K562 (cell line): Measurements from ENCODE around the gene ATP8B4. TPM values are rescaled to one million over a fixed set of nuclear protein-coding genes. Genes with fewer than 3 reads are reported as not detected.

Experiments
- ATAC-seq: fragments of 200-7000 bp; cut with Tn5 transposase; 3 replicates; pipeline ENCODE4 v1.9.1; 2020; ENCODE audit warnings: moderate library complexity
- BruUV-seq: library from RNA; stranded (reverse); fragments of 400-500 nt; replicated peaks from 2 replicates; lab custom pipeline; 2021; lab: Mats Ljungman, UMichigan
- CTCF ChIA-PET: fragments of 300-600 bp; formaldehyde crosslinking; extraction: SDS; loops from one replicate; lab custom pipeline; 2021; ENCODE audit warnings: low intra/inter-chr PET ratio; lab: Yijun Ruan, JAX
- POLR2A ChIA-PET: fragments of 300-600, 350-650 bp; sonication (Branson Sonifier 250); formaldehyde crosslinking; extraction: SDS; loops from one replicate; lab custom pipeline; 2021; ENCODE audit warnings: antibody characterized with exemption, inconsistent platforms; lab: Yijun Ruan, JAX
- DNase-seq, 4 experiments: peaks; one replicate each; pipeline versions ENCODE4 v3.0.0 to v3.0.0-alpha.2; 2011 to 2018; ENCODE audit warnings: low spot score in 3 of 4, mixed read lengths in 3 of 4; ENCODE audit errors: extremely low read depth in 1 of 4
- FAIRE-seq: peaks from 2 replicates; lab custom pipeline; 2011; peaks lifted over from hg19 to GRCh38; lab: Jason Lieb, UNC
- H2AFZ ChIP-seq: 2 replicates; pipeline ENCODE4 v1.6.0; 2011; ENCODE audit warnings: low read depth, low read length, control low read depth, inconsistent platforms
- H3K27ac ChIP-seq: fragments of 200-600 bp; 3 replicates; pipeline ENCODE4 v1.8.0; 2011; ENCODE audit warnings: low read depth, mild to moderate bottlenecking, control low read depth, inconsistent platforms, low read length, moderate library complexity, mixed read lengths; ENCODE audit errors: extremely low read depth
- H3K27me3 ChIP-seq, 2 experiments: fragments of 300-600 bp in 1 of 2; 2 replicates in 1 of 2; 3 replicates in 1 of 2; pipeline versions ENCODE4 v1.6.0 to v1.8.0; 2011; ENCODE audit warnings: inconsistent platforms in 2 of 2, low read length in 2 of 2, mild to moderate bottlenecking in 1 of 2, mixed read lengths in 1 of 2, moderate library complexity in 1 of 2; ENCODE audit not compliant: control insufficient read depth in 2 of 2, insufficient read depth in 2 of 2
- H3K36me3 ChIP-seq: fragments of 300-600 bp; 3 replicates; pipeline ENCODE4 v1.8.0; 2011; ENCODE audit warnings: mild to moderate bottlenecking, low read length, inconsistent platforms; ENCODE audit not compliant: control insufficient read depth, insufficient read depth
- H3K4me1 ChIP-seq, 2 experiments: fragments of 200-600 bp in 1 of 2; replicated peaks in 1 of 2; 2 replicates in 1 of 2; 3 replicates in 1 of 2; pipeline versions ENCODE4 v1.5.1 to v1.8.0; 2011; ENCODE audit warnings: inconsistent platforms in 2 of 2, low read length in 2 of 2, mild to moderate bottlenecking in 1 of 2, mixed read lengths in 1 of 2, moderate library complexity in 1 of 2; ENCODE audit not compliant: control insufficient read depth in 2 of 2, insufficient read depth in 2 of 2
- H3K4me2 ChIP-seq: 2 replicates; pipeline ENCODE4 v1.6.1; 2011; ENCODE audit warnings: low read length, control low read depth, inconsistent platforms, mixed read lengths; ENCODE audit not compliant: insufficient read depth
- H3K4me3 ChIP-seq: fragments of 200-600 bp; sonication (generic), shearing (Covaris generic); 2 replicates; pipeline ENCODE4 v1.5.1; 2016; ENCODE audit warnings: control low read depth, inconsistent platforms
- H3K79me2 ChIP-seq: fragments of 200-600 bp; 3 replicates; pipeline ENCODE4 v1.8.0; 2011; ENCODE audit warnings: low read length, inconsistent platforms; ENCODE audit not compliant: control insufficient read depth, insufficient read depth
- H3K9ac ChIP-seq, 2 experiments: 2 replicates each; pipeline versions ENCODE4 v1.6.0 to v1.6.1; 2011; ENCODE audit warnings: low read depth in 2 of 2, low read length in 2 of 2, control low read depth in 1 of 2, inconsistent platforms in 1 of 2, mild to moderate bottlenecking in 1 of 2, mixed read lengths in 1 of 2; ENCODE audit not compliant: insufficient read depth in 1 of 2
- H3K9me1 ChIP-seq: one replicate; pipeline ENCODE4 v1.6.0; 2011; ENCODE audit warnings: inconsistent platforms, mild to moderate bottlenecking, low read length, moderate library complexity; ENCODE audit not compliant: control insufficient read depth, insufficient read depth
- H3K9me3 ChIP-seq: replicated peaks from 2 replicates; pipeline ENCODE4 v1.5.1; 2011; ENCODE audit warnings: low read depth, low read length, inconsistent platforms; ENCODE audit not compliant: control insufficient read depth, insufficient read depth
- H4K20me1 ChIP-seq: replicated peaks from 2 replicates; pipeline ENCODE4 v1.6.1; 2011; ENCODE audit warnings: low read length, inconsistent platforms, mixed read lengths; ENCODE audit not compliant: control insufficient read depth, insufficient read depth
- ATF2 ChIP-seq: sonication (generic); formaldehyde crosslinking; IDR thresholded peaks from 2 replicates; pipeline ENCODE4 v1.8.1; 2022; ENCODE audit warnings: missing genetic modification reagents
- ELF2 ChIP-seq: fragments of 250-450 bp; sonication (Bioruptor Pico); IDR thresholded peaks from 2 replicates; pipeline ENCODE4 v1.5.0; 2021; ENCODE audit warnings: mild to moderate bottlenecking
- ETS1 ChIP-seq: conservative IDR thresholded peaks from 2 replicates; pipeline ENCODE4 v1.6.1; 2011; ENCODE audit warnings: low read depth, mild to moderate bottlenecking, low read length; ENCODE audit not compliant: control insufficient read depth
- HSF4 ChIP-seq: fragments of 250-450 bp; sonication (Bioruptor Pico); IDR thresholded peaks from 2 replicates; pipeline ENCODE4 v2.1.2; 2022; ENCODE audit warnings: mild to moderate bottlenecking, moderate library complexity, borderline replicate concordance
- ZNF592 ChIP-seq: fragments of 450-650 bp; IDR thresholded peaks from 2 replicates; pipeline ENCODE4 v1.6.1; 2017; ENCODE audit warnings: antibody characterized with exemption, mild to moderate bottlenecking
- WGBS: fragments of 100-300 bp; shearing (Covaris generic); methylation state at CpG from one replicate; pipeline ENCODE4 v1.1.6; 2016; ENCODE audit warnings: low coverage, mixed read lengths; ENCODE audit not compliant: insufficient coverage; ENCODE audit errors: missing lambda C conversion rate; 5-methylcytosine and 5-hydroxymethylcytosine counted together
- in situ Hi-C: fragments of 300-500 bp; cut with MboI; formaldehyde crosslinking; loops from 4 replicates; pipeline ENCODE4 v1.15.0; 2018; ENCODE audit warnings: inconsistent platforms, mixed read lengths
- intact Hi-C: fragments of 100-400 bp; cut with micrococcal nuclease; formaldehyde crosslinking; loops from 2 replicates; pipeline ENCODE4 v1.14.2; 2022
- polyA plus RNA-seq, 8 experiments: library from polyadenylated mRNA; depleted of rRNA in 4 of 8; stranded (reverse) in 5 of 8; unstranded in 3 of 8; fragments of >200 nt; fragmentation: Nextera tagmentation in 2 of 8; fragmentation: Illumina TruSeq in 1 of 8; extraction: Ambion mirVana in 2 of 8; extraction: Trizol in 1 of 8; gene quantifications; 2 replicates each; pipeline versions ENCODE4 v1.2.1 to v1.2.3, GENCODE V29; 2011 to 2014; ENCODE audit warnings: inconsistent platforms in 1 of 8, missing spikeins in 1 of 8
- total RNA-seq, 7 experiments: library from RNA; depleted of rRNA in 6 of 7; stranded (reverse); fragments of >200 nt in 6 of 7; fragmentation: Illumina TruSeq in 2 of 7; extraction: Trizol in 2 of 7; gene quantifications; 2 replicates each; pipeline versions ENCODE4 v1.2.1 to v1.2.3, GENCODE V29; 2011 to 2021; ENCODE audit warnings: low replicate concordance in 1 of 7

ATP8B4 gene
- total and polyA plus RNA-seq, 9 of the 15 experiments (the other 6 are each of a cell fraction or from before 2014, with no cell fraction given): 0.14 to 2.5 (median 0.44) TPM

GRCh38 chr15:49847423-49848281, 271.4 kb downstream of the ATP8B4 start:
- no TSS peak for BruUV-seq
- no peak for FAIRE-seq
- in situ Hi-C loops (no loop called here), intact Hi-C loops (no loop called here)
- no peak for ATAC-seq
- no peak overlapping the region for H3K4me2 ChIP-seq
- H3K4me1 ChIP-seq: no peaks in the 10 kb centered on the region
- no peak overlapping the region for H2AFZ ChIP-seq
- H3K36me3 ChIP-seq: no peaks in the 10 kb centered on the region
- TF ChIP-seq ELF2 (no peak), HSF4 (CRISPR knock-in tag) (no peak), ATF2 (no peak), ZNF592 (no peak), ETS1 (no peak)
- H3K79me2 ChIP-seq: no peaks in the 10 kb centered on the region
- no peaks in the 10 kb centered on the region for H3K9me1 ChIP-seq
- 2% methylated on average over 5 of the region's 5 CpGs for WGBS
- DNase-seq: no peak
- no peaks in the 10 kb centered on the region for H3K9me3 ChIP-seq
- H3K27me3 ChIP-seq: no peaks in the 10 kb centered on the region
- no peak overlapping the region for H3K27ac ChIP-seq
- no peaks in the 10 kb centered on the region for H4K20me1 ChIP-seq
- ChIA-PET POLR2A (no interaction called here), CTCF (no interaction called here)
- no peak overlapping the region for H3K9ac ChIP-seq
- no peak overlapping the region for H3K4me3 ChIP-seq
